ENCODE data around the gene ABTB1. TPM values are rescaled to one million over a fixed set of nuclear protein-coding genes. Genes with fewer than 3 reads are reported as not detected.
A peak's percentile ranks its signal among the peaks of the same experiment; 100 is the strongest.

ABTB1 gene
- total and polyA plus RNA-seq, 2 of the 13 experiments (the other 11 are each of a cell fraction or from before 2014, with no cell fraction given) = 0.42 to 14.5 TPM

DNA sequence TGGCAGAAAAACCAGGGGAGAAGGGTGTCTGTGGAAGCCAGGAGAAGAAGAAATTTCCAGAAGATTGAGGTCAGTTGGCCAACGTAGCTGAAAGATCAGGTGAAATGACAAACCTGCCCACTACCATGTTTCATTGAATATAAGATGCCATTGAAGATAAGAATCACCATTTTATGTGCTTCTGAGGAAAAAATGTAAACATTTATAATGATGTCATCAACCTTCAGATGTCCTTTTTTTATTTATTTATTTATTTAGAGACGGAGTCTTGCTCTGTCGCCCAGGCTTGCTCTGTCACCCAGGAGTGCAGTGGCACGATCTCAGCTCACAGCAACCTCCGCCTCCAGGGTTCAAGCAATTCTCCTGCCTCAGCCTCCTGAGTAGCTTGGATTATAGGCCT, 48.7 kb upstream of the ABTB1 start:
- peaks cover 7% of the 10 kb centered on the region for H3K4me1 ChIP-seq (ENCODE audit: insufficient read depth, low read length)
- H2AFZ ChIP-seq (ENCODE audit: low read length) = no peak overlapping the region
- no peaks in the 10 kb centered on the region; the same call in 1 of the 2 replicates for H4K20me1 ChIP-seq (ENCODE audit: insufficient read depth, low read length)
- H3K4me2 ChIP-seq (ENCODE audit: low read depth, low read length) = no peak overlapping the region
- FAIRE-seq (no peak), ATAC-seq (no peak), DNase-seq (ENCODE audit: low spot score) (no peak)
- intact Hi-C loops (cut with micrococcal nuclease; ENCODE audit: unreplicated experiment) = no loop called here
- no peak overlapping the region for H3K4me3 ChIP-seq (replicated peaks in 1 of 3; ENCODE audit: insufficient read depth in 1 of 3, low read depth in 2 of 3, low read length in 3 of 3)
- H3K9ac ChIP-seq (ENCODE audit: insufficient read depth, low read depth, low read length) = no peak overlapping the region
- H3K27ac ChIP-seq (ENCODE audit: extremely low read length, insufficient read depth, low read length) = no peak overlapping the region
- no peak for TF ChIP-seq KLF13 (CRISPR knock-in tag; IDR thresholded peaks at IDR 0.05)
- no peak for TF ChIP-seq RBM39 (IDR thresholded peaks at IDR 0.05; ENCODE audit: low read depth, low read length, poor library complexity, severe bottlenecking)
- TF ChIP-seq KAT7 (CRISPR knock-in tag; IDR thresholded peaks at IDR 0.05; ENCODE audit: borderline replicate concordance) = no peak
- peak; percentile 10; the same call in 1 of the 2 replicates for TF ChIP-seq CREB1 (IDR thresholded peaks at IDR 0.05)
- TF ChIP-seq CREB1 (CRISPR knock-in tag; IDR thresholded peaks at IDR 0.05) = no peak
- TF ChIP-seq, protein P1, sequence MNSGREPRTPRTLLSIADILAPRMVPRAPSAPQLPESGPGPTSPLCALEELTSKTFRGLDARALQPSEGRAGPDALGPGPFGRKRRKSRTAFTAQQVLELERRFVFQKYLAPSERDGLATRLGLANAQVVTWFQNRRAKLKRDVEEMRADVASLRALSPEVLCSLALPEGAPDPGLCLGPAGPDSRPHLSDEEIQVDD (CRISPR knock-in tag; IDR thresholded peaks at IDR 0.05; ENCODE audit: borderline replicate concordance) = no peak
- TF ChIP-seq ZMYM3 (CRISPR knock-in tag; IDR thresholded peaks at IDR 0.05) = no peak
- no peak for TF ChIP-seq TGIF2 (CRISPR knock-in tag; IDR thresholded peaks at IDR 0.05)
- no peak for TF ChIP-seq ZC3H13 (CRISPR knock-in tag; IDR thresholded peaks at IDR 0.05)
- no peak for TF ChIP-seq NBN (conservative IDR thresholded peaks at IDR 0.05)
- TF ChIP-seq ATF7 (IDR thresholded peaks at IDR 0.05) = peak; percentile 93
- TF ChIP-seq ATF7 (CRISPR knock-in tag; IDR thresholded peaks at IDR 0.05) = no peak
- no TSS peak for BruUV-seq (replicated peaks)
- H3K27me3 ChIP-seq (ENCODE audit: control insufficient read depth in 1 of 2, insufficient read depth in 2 of 2, low read length in 2 of 2) = peaks cover 2 to 7% of the 10 kb centered on the region in 2 experiments
- no peaks in the 10 kb centered on the region for H3K9me3 ChIP-seq (ENCODE audit: low read length)
- peaks cover 13 to 27% of the 10 kb centered on the region in 2 experiments; a peak in 4 of 5 replicates for H3K36me3 ChIP-seq (replicated peaks in 1 of 2; ENCODE audit: control insufficient read depth in 1 of 2, insufficient read depth in 2 of 2, low read length in 2 of 2)
- ChIA-PET CTCF (ENCODE audit: low intra/inter-chr PET ratio, low total read pairs) (no interaction called here), POLR2A (interaction anchor here (1.2 kb wide), 1 partner anchor 26 kb away, joined by 4 read pairs; the partner anchor contains the start of gene MCM2)
- WGBS (ENCODE audit: low lambda C conversion rate) = 83% methylated on average over 5 of the region's 5 CpGs
- in situ Hi-C loops (cut with HindIII; ENCODE audit: extremely low pct_ligation_motif_present, low pct_unique_long_range_greater_than_20kb) = no loop called here
- no peaks in the 10 kb centered on the region for H3K79me2 ChIP-seq (ENCODE audit: insufficient read depth, low read length)

Measured in HepG2 (cell line).